Measurements from ENCODE around the gene VPS16. TPM values are rescaled to one million over a fixed set of nuclear protein-coding genes. Genes with fewer than 3 reads are reported as not detected.

The VPS16 gene
- total and polyA plus RNA-seq, 2 of the 8 experiments (the other 6 are each of a cell fraction or from before 2014, with no cell fraction given), result 23.8 to 25.9 TPM

- no peak for TF ChIP-seq SIX5 (IDR thresholded peaks at IDR 0.05; ENCODE audit: low read depth, low read length)
- no peak for TF ChIP-seq BRCA1 (IDR thresholded peaks at IDR 0.05; ENCODE audit: low read depth, low read length)
- TF ChIP-seq KDM5A (IDR thresholded peaks at IDR 0.05; ENCODE audit: low read length), result no peak
These were observed 3.2 kb upstream of the VPS16 start (continued) for GRCh38 chr20:2837221-2837960.
